GM21528 (cell line): Measurements from ENCODE around the gene ANKRD10.

Experiments used
- ATAC-seq: cut with Tn5 transposase; IDR thresholded peaks from one replicate; pipeline ENCODE4 v1.9.1; 2021; ENCODE audit warnings: mild to moderate bottlenecking, moderate library complexity; ENCODE audit not compliant: unreplicated experiment, low FRiP score

Gene ANKRD10

DNA sequence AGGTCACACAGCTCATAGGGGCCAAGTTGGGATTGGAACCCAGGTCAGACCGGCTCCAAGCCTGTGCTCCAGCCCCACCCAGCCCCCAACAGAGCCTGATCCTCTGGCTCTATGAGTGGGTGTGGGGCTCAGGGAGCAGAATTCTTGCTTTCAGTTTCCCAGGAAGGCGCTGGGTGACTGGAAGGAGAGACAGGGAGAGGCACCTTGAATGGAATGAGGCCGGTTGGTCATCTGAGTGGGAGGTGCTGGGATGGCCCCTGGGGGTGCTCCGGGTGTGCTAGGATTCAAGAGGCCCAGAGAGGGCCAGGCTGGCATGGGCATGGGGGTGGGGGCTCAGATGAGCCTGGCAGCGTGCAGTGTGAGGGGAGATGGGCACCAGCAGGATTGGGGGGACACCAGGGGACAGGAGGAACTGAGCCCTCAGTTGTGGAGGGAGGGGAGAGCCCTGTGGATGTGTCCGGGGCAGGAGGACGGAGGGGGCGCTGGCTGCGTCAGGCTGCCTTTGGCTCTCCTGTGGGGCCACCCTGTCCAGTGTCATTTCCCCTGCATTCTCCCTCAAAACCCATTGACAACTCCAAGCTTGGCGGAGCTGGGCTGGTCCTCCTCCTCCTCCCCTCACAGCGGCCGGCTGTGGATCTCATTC, 31.2 kb upstream of the ANKRD10 start:
- ATAC-seq = no peak

DNA sequence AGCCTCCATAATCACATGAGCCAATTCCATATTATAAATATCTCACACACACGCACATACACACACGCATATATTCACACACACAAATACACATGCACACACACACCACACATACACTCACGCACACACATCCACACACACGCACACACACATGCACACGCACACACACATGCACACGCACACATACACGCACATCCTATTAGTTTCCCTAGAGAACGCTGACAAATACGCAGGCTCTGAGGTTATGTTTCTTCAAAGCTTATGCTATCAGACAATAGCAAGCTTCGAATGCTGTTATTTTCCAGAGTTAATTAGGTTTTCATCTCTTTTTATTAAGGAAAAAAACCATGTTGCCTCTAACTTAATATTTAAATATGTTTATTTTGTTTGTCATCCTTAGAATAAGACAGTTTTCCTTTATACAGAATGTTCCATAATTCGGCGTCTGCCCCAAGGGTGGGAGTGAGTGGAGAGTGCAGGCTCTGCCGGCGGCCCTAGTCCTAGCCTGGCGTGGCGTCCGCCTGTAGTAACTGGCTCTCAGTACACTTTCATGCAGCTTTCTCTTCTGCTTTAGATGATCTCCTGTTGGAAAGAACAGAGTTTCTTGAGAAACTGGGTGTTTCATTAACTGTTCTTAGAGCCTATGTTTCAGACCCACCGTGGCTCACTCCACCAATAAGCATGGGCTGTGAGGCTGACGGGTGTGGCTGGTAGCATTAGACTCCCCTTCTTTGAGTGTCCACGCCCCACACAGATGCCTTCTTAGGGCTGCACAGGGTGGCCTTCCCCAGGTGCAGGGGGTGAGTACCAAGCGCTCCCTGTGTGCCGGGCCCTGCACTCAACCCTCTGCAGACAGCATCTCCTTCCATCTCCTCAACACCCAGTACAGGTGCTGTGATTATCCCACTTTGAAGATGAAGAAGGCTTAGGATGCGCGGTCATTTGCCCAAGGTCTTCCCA, 30.4 kb upstream of the ANKRD10 start:
- ATAC-seq = no peak

DNA sequence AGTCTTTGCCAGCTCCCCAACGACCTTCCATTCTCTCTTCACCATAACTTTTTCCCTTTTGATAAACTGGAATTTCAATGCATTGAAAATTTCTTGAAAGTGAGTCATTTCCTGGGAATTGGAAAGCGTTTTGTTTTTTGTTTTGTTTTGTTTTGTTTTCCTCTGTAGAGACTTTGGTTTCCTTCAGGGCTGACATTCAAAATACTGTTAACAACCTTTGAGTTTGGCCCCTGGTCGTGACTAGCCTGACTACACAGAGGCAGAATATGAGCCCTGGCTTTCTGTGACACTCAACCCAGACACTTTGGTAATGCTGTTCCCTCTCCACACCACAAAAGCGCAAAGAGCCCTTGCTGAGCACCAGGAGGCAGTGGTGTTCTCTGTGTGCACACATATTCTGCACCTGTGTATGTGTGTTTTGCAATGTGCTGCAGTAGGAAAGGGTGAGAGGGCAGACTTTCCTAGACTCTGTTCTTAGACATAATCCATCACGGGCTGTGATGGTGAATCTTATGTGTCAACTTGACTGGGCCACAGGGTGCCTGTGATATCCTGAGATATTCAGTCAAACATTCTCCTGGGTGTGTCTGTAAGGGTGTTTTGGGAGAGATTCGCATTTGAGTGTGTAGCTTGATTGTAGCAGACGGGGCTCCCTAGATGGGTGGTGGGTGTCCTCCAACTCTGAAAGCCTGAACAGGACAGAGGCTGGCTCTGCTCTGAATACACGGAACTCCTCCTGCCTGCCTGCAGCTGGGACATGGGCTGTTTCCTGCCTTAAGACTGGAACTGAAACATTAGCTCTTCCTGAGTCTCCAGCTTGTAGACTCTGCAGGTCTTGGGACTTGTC, 29.5 kb upstream of the ANKRD10 start:
- no peak for ATAC-seq

DNA sequence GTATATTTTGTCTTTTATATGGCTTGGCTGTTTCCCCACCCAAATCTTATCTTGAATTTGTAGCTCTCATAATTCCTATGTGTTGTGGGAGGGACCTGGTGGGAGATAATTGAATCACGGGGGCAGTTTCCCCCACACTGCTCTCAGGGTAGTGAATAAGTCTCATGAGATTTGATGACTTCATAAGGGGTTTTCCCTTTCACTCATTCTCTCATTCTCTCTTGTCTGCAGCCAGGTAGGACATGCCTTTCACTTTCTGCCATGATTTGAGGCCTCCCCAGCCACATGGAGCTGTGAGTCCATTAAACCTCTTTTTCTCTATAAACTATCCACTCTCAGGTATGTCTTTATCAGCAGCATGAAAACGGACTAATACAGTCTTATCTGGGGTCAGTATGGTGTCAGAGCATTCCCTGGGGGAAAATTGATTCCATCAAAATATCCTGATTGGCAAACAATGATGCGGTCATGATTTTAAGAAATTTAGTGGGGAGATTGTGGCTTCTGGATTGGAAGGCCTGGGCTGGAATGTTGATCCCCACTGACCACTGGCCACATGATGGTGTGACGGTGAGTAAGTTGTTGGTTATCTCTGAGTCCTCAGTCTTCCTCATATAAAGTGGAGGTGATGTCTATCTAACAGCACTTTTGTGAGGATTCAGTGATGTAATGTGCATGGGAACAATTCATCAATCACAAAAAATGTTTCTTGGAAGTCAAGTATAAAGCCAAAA, 27.5 kb upstream of the ANKRD10 start:
- ATAC-seq = peak; percentile 54

DNA sequence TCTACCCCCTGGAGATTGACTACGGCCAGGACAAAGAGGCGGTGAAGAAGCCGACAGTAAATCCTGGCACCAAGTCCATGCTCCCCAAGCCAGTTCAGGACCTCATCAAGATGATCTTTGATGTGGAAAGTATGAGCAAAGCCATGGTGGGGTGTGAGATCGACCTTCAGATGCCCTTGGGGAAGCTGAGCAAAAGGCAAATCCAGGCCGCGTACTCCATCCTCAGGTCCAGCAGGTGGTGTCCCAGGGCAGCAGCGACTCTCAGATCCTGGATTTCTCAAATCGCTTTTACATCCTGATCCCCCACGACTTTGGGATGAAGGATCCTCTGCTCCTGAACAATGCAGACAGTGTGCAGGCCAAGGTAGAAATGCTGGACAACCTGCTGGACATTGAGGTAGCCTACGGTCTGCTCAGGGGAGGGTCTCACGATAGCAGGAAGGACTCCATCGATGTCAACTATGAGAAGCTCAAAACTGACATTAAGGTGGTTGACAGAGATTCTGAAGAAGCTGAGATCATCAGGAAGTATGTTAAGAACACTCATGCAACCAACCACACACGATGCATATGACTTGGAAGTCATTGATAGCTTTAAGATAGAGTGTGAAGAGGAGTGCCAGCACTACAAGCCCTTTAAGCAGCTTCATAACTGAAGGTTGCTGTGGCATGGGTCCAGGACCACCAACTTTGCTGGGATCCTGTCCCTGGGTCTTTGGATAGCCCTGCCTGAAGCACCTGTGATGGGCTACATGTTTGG, 24.0 kb upstream of the ANKRD10 start:
- no peak for ATAC-seq

DNA sequence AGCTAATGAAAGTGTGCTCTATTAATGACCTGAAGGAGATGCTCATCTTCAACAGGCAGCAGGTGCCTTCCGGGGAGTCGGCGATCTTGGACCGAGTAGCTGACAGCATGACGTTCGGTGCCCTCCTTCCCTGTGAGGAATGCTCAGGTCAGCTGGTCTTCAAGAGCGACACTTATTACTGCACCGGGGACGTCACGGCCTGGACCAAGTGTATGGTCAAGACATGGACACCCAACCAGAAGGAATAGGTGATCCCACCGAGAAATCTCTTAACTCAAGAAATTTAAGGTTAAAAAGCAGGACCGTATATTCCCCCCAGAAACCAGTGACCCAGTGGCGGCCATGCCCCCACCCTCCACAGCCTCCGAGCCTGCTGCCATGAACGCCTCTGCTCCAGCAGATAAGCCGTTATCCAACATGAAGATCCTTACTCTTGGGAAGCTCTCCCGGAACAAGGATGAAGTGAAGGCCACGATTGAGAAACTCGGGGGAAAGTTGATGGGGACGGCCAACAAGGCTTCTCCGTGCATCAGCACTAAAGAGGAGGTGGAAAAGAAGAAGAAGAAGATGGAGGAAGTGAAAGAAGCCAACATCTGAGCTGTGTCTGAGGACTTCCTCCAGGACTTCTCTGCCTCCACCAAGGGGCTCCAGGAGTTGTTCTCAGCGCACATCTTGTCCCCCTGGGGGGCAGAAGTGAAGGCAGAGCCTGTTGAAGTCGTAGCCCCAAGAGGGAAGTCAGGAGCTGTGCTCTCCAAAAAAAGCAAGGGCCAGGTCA, 22.8 kb upstream of the ANKRD10 start:
- ATAC-seq = no peak

DNA sequence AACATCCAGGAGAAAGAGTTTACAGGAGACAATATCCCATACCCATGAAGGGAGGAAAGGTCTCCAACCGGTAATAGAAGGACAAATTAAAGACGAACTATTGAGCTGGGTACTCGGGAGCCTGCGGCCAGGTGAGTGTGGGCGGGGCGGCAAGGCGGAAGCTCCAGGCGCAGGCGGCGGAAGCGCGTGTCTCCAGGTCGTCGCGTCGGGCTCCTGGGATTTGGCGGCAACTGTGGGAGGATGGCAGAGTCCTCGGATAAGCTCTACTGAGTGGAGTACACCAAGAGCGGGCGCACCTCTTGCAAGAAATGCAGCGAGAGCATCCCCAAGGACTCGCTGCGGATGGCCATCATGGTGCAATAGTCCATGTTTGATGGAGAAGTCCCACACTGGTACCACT, 21.6 kb upstream of the ANKRD10 start:
- no peak for ATAC-seq

DNA sequence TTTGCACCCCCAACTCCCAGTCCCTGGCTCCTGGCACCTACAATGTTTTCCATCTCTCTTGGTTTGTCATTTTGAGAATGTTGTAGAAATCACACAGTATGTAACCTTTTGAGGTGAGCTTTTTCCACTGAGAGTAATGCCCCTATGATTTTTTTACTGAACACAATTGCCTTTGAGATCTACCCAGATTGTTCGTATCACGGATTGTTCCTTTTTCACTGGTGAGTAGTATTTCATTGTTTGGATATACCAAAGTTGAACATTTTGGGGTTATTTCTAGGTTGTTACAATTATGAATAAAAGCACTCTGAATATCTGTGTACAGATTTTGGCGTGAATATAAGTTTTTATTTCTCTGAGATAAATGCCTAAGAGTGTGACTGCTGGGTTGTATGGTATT, 17.7 kb upstream of the ANKRD10 start:
- ATAC-seq = no peak

DNA sequence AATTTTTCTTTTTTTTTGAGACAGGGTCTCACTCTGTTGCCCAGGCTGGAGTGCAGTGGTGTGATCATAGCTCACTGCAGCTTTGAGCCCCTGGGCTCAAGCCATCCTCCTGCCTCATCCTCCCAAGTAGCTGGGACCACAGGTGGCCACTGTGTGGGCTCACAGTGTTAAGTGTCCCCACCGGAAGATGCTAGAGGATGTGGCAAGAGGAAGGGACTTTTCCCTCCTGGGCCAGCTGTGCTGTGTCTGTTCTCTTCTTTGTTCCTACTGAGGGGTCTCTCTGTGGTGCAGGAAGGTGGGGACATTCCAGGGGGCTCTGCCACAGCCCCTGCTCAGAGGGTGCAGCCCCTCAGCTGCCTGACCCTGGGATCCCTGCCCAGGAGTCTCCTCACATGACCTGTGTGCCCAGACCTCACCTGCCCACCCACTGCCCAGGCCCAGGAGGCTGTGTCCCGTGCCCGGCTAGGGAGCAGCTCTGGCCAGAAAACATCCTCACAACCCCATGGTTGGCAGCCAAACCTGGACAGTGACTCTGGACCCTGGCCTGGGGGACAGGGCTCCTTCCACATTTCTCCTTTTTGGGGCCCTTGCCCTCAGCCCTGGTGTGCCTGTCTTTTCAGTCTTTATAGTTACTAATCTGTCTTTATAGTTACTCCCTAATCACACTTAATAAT, 14.4 kb upstream of the ANKRD10 start:
- no peak for ATAC-seq

DNA sequence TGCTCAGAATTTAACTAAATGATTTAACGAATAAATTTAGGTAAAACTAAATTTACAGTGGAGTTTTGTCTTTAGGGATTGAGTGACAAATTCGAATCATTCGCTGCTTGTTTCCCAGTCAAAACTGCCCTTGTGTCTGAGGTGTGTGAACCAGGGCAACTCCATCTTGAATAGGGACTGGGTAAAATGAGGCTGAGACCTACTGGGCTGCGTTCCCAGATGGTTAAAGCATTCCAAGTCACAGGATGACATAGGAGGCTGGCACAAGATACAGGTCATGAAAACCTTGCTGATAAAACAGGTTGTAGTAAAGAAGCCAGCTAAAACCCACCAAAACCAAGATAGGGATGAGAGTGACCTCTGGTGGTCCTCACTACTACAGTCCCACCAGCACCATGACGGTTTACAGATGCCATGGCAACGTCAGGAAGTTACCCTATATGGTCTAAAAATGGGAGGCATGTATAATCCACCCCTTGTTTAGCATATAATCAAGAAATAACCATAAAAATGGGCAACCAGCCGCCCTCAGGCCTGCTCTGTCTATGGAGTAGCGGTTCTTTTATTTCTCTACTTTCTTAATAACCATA, 10.2 kb upstream of the ANKRD10 start:
- ATAC-seq = no peak

DNA sequence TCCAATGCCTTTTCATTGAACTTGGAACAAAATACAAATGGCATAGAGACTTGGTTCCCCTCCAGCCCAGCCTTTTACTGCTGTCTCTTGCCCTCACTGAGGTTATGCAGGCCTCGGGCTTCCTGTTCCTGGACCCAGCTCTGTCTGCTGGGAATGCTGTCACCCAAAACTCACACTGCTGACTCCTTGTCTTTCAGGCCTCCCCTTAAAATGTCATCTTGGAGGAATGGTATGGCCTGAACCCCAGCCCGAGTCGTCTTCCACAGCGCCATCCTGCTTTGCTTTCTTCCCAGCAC, 9.7 kb upstream of the ANKRD10 start:
- ATAC-seq = no peak

DNA sequence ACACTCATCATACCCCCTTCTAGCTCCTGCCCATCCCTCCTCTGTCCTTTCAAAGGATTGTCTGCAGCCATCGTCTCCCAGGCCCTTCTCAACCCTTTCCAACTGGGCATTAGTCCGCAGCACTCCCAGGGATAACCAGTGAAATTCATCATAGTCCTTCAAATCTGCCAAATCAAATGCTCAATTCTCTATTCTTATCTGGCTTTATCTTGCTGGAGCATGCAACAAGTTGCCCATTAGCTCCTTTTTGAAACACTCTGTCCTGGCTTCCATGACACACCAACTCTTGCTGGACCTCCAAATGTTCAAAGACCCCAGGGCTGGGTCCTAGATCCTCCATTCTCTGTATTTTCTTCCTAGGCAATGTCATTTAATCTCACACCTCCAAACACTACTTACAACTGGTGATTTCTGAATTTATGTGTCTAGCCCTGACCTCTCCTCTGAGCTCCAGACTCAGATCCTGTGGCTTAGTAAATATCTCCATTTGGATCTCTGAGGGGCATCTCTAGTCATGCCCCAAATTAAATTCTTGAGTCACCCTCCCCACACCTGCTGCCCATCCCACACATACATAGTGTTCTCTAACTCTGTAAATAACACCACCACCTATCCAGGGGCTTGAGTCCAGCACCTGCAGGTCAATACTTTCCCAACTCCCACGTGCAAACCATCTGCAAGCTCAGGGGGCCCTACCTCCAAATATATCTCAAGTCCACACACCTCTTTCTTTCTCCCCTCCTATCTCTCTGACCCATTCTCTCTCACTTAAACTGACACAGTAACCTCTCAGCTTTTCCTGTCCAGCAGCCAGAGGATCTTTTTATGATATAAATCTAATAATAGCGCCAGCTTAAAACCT, 9.1 kb upstream of the ANKRD10 start:
- ATAC-seq = no peak

DNA sequence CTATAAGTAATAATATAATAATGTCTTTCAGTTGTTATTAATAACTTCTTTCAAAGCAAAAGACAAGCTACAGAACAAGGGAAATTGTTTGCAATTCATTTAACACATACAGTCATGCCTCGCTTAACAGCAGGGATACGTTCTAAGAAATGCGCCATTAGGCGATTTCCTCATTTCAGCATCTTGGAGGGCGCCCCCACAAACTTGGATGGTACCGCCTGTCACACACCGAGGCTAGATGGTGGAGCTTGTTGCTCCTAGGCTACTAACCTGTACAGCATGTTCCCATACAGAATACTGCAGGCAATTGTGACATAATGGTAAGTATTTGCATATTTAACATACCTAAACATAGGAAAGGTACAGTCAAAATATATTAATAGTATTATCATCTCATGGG, 8.2 kb upstream of the ANKRD10 start:
- no peak for ATAC-seq

DNA sequence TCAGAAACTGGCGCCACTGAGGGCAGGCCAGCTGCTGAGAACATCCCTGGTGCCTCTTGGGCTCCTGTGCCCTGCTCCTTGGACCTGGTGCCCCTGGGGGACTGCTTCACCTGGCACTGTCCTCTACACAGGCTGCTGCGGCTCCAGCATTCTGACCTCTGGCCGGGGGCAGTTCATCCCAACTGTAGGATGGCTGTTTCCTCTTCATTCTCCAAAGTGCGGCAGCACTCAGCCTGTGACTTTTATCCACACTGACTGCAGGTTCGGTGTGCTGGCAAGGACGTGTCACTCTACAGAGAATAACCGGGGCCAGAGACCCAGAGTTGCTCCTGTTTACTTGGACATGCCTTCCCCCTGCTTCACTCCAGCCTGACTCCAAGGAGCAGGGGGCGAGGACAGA, 7.6 kb upstream of the ANKRD10 start:
- no peak for ATAC-seq

DNA sequence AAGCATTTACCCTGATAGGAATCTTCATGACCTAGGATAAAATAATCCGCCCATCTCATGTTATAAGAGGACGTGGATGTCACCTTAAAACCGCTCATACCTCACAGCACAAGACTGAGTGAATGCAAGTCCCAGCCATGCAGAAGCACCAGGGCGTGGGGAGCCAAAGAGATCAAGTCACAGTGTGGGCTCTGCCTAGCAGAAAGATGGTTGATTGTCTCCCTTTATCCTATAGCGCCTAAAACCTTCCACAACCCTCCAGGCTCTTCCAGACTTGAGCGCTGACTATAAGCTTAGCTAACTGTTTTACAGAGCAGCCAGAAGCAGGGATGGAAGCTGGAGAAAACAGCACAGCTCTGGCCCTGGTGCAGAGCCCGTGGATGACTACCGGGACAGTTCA, 6.8 kb upstream of the ANKRD10 start:
- ATAC-seq = no peak

DNA sequence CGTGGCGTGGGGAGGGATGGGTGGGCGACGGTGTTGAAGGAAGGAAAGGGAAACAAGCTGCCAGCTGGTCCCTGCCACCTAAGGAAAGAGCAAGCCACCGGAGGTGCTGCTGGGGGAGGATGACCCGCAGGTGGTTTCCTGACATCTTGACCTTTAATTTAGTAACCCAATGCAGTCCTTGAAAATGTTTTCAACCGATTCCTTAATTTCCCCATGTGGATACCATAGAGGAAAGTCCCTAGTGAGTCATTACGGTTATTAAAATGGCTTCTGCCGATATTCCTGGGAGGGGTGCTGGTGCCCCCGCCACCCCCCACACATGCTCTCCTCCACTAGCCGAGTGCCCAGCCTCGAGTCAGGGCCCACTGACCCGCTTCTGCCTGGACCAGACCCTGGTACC, 6.3 kb upstream of the ANKRD10 start:
- ATAC-seq = no peak

DNA sequence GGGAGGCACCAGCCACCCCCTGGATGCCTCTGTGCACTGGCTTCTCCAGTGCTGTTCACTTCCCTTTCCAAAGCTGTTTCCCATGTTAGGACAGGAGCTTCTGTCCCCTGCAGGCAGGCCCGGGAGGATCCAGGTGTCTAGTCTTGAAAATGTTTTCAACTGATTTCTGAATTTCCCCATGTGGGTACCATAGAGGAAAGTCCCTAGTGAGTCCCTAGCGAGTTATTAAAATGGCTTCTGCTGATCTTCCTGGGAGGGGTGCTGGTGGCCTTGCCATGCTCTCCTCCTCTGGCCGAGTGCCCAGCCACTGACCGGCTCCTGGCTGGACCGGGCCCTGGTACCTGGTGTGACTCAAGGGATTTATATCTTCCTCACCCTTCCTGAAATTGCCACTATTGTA, 5.2 kb upstream of the ANKRD10 start:
- no peak for ATAC-seq
